Thyroid gland (tissue), 4 donors: ENCODE measurements around the gene ACAA2. TPM values are rescaled to one million over a fixed set of nuclear protein-coding genes. Genes with fewer than 3 reads are reported as not detected.

Experiments used
- DNase-seq, 2 donors: peaks; one replicate each; pipeline ENCODE4 v3.0.0-alpha.2; 2019
- H3K27ac ChIP-seq, 3 donors: fragments of 200-600 bp; sonication (generic); 1 replicate in 2 of 3; 2 replicates in 1 of 3; pipeline ENCODE4 v1.5.1; 2016 to 2019; ENCODE audit warnings: mild to moderate bottlenecking in 1 of 3, moderate library complexity in 1 of 3
- H3K27me3 ChIP-seq: fragments of 200-600 bp; sonication (generic); one replicate; pipeline ENCODE4 v1.5.1; 2019
- H3K36me3 ChIP-seq, 2 donors: fragments of 200-600 bp; sonication (generic); one replicate each; pipeline ENCODE4 v1.5.1; 2016 to 2019
- H3K4me1 ChIP-seq, 2 donors: fragments of 200-600 bp; sonication (generic); one replicate each; pipeline ENCODE4 v1.5.1; 2017 to 2019
- H3K4me3 ChIP-seq, 3 donors: fragments of 200-600 bp; sonication (generic); replicated peaks in 1 of 3; 1 replicate in 2 of 3; 2 replicates in 1 of 3; pipeline ENCODE4 v1.5.1; 2016; ENCODE audit warnings: mild to moderate bottlenecking in 1 of 3
- H3K9me3 ChIP-seq: fragments of 200-600 bp; sonication (generic); one replicate; pipeline ENCODE4 v1.5.1; 2017
- POLR2A ChIP-seq, 2 donors: fragments of 450-650 bp; IDR thresholded peaks; one replicate each; pipeline ENCODE4 v1.6.1; 2017; ENCODE audit warnings: antibody characterized with exemption in 2 of 2, mild to moderate bottlenecking in 2 of 2, moderate library complexity in 1 of 2
- WGBS, 2 donors: methylation state at CpG; one replicate each; pipeline ENCODE4 v1.1.5; 2017; 5-methylcytosine and 5-hydroxymethylcytosine counted together
- intact Hi-C: fragments of 100-400 bp; cut with DNase I; formaldehyde crosslinking; loops from one replicate; pipeline ENCODE4 v1.15.1; 2023
- small RNA-seq: library from RNA; depleted of rRNA; stranded (forward); fragments of <200 nt; gene quantifications from one replicate; pipeline ENCODE3, GENCODE V24; 2016
- total RNA-seq, 4 donors: library from RNA; depleted of rRNA; stranded (reverse); fragments of >200 nt; gene quantifications; one replicate each; pipeline ENCODE4 v1.2.3, GENCODE V29; 2016
- TF ChIP-seq, protein P1 (sequence below), 6 experiments: fragments of 200-600 bp in 3 of 6; fragments of 450-650 bp in 3 of 6; sonication (generic) in 3 of 6; IDR thresholded peaks; one replicate each; pipeline ENCODE4 v1.5.1; 2016 to 2019; ENCODE audit warnings: antibody characterized with exemption in 6 of 6, mild to moderate bottlenecking in 2 of 6, inconsistent platforms in 1 of 6, moderate library complexity in 1 of 6

The ACAA2 gene
- total RNA-seq, 4 donors from 2014 or later: 50.8 to 157 (median 108) TPM

DNA sequence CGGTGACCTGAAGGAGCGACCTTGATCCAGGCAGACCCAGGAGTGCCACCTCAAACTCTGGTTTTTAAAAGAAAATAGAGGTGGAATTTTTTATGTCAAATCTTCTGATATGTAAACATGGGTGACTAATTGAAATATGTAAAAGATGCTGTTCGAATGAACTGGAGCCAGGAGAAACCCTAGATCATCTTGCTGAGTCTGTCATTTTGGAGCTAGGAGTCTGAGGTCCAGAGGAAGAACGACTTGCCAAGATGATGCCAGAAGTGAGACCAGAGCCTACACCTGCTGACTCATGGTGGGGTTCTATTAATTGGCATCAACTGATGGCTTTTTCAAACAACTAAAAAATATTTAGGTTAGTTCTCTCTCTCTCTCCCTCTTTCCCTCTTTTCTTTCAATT lies 74.1 kb downstream of the ACAA2 start:
- no peaks in the 10 kb centered on the region for H3K4me1 ChIP-seq
- WGBS, 2 donors: 86 to 92% methylated on average over 4 of the region's 4 CpGs
- TF ChIP-seq, protein P1, sequence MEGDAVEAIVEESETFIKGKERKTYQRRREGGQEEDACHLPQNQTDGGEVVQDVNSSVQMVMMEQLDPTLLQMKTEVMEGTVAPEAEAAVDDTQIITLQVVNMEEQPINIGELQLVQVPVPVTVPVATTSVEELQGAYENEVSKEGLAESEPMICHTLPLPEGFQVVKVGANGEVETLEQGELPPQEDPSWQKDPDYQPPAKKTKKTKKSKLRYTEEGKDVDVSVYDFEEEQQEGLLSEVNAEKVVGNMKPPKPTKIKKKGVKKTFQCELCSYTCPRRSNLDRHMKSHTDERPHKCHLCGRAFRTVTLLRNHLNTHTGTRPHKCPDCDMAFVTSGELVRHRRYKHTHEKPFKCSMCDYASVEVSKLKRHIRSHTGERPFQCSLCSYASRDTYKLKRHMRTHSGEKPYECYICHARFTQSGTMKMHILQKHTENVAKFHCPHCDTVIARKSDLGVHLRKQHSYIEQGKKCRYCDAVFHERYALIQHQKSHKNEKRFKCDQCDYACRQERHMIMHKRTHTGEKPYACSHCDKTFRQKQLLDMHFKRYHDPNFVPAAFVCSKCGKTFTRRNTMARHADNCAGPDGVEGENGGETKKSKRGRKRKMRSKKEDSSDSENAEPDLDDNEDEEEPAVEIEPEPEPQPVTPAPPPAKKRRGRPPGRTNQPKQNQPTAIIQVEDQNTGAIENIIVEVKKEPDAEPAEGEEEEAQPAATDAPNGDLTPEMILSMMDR (IDR thresholded peaks at IDR 0.05): no peak
- no peak for TF ChIP-seq POLR2A (IDR thresholded peaks at IDR 0.05)
- no peak for DNase-seq
- H3K27me3 ChIP-seq: no peaks in the 10 kb centered on the region
- H3K36me3 ChIP-seq: no peaks in the 10 kb centered on the region
- H3K27ac ChIP-seq: no peak overlapping the region
- no peaks in the 10 kb centered on the region for H3K9me3 ChIP-seq
- no peak overlapping the region for H3K4me3 ChIP-seq
- intact Hi-C loops: no loop called here

- Histone ChIP-seq H3K27me3 (no peaks in the 10 kb centered on the region), H3K27ac (no peak overlapping the region), H3K36me3 (no peaks in the 10 kb centered on the region), H3K4me1 (no peaks in the 10 kb centered on the region), H3K4me3 (no peak overlapping the region), H3K9me3 (no peaks in the 10 kb centered on the region)
- intact Hi-C loops: no loop called here
- no peak for TF ChIP-seq POLR2A (IDR thresholded peaks at IDR 0.05)
- TF ChIP-seq, protein P1 (IDR thresholded peaks at IDR 0.05): no peak
- no peak for DNase-seq
- 95 to 96% methylated on average over 4 of the region's 4 CpGs for WGBS, 2 donors
These were observed 74.6 kb downstream of the ACAA2 start for GRCh38 chr18:49738721-49739120.

DNA sequence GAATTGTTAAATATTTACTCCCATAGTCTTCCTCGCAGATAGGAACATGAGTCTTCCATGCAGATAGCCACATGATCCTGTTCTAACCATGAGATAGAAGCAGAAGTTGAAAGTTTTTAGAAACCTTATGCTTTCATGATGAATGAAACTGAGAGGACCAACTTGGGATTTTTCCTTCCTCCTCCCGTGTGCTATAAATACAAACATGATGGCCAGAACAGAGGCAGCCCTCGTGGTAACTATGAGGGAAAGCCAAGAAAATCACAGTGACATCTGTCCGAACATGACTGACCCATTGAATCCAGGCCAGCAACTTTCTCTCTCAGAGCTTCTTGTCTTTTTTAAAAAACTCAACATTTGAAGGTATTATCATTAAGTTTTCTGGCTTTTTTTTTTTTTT lies 78.5 kb downstream of the ACAA2 start:
- no peak for DNase-seq
- Histone ChIP-seq H3K9me3 (no peaks in the 10 kb centered on the region), H3K4me3 (no peak overlapping the region), H3K36me3 (no peaks in the 10 kb centered on the region), H3K27ac (no peak overlapping the region), H3K27me3 (no peaks in the 10 kb centered on the region), H3K4me1 (peaks cover 15 to 18% of the 10 kb centered on the region in 2 donors)
- intact Hi-C loops: no loop called here
- 78 to 83% methylated on average over 4 of the region's 4 CpGs for WGBS, 2 donors
- no peak for TF ChIP-seq POLR2A (IDR thresholded peaks at IDR 0.05)
- TF ChIP-seq, protein P1 (IDR thresholded peaks at IDR 0.05): no peak

GRCh38 chr18:49733896-49734585 lies 79.3 kb downstream of the ACAA2 start:
- H3K4me3 ChIP-seq: no peak overlapping the region
- no peaks in the 10 kb centered on the region for H3K9me3 ChIP-seq
- H3K27ac ChIP-seq: no peak overlapping the region
- no peaks in the 10 kb centered on the region for H3K27me3 ChIP-seq
- H3K4me1 ChIP-seq: peaks cover 15 to 22% of the 10 kb centered on the region in 2 donors
- TF ChIP-seq, protein P1 (IDR thresholded peaks at IDR 0.05): no peak
- no peak for TF ChIP-seq POLR2A (IDR thresholded peaks at IDR 0.05)
- H3K36me3 ChIP-seq: no peaks in the 10 kb centered on the region
- DNase-seq: no peak
- WGBS, 2 donors: 71 to 74% methylated on average over 8 of the region's 8 CpGs
- intact Hi-C loops: no loop called here

DNA sequence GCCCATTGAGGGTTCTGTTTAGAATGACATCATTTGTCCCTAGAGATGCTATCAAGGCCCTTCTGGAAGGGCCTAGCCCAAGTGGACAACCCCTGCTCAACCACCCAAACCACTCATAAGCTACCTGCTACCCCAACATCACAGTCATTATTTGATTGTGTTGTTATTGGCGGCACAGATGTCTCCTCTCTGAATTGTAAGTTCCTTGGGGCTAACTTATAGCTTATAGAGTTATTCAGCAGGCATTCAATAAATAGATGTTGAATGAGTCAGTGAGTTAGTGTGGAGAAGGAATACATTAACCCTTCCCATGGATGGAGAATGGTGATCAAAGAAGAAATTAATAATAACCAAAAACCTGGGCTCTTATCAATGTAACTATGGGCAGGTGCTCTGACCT lies 80.0 kb downstream of the ACAA2 start:
- Histone ChIP-seq H3K27ac (no peak overlapping the region), H3K4me1 (peaks cover 15 to 22% of the 10 kb centered on the region in 2 donors), H3K27me3 (no peaks in the 10 kb centered on the region), H3K36me3 (no peaks in the 10 kb centered on the region), H3K4me3 (no peak overlapping the region), H3K9me3 (no peaks in the 10 kb centered on the region)
- TF ChIP-seq, protein P1 (IDR thresholded peaks at IDR 0.05): no peak
- TF ChIP-seq POLR2A (IDR thresholded peaks at IDR 0.05): no peak
- intact Hi-C loops: no loop called here
- 100% methylated on average over 1 of the region's 1 CpG for WGBS, 2 donors
- DNase-seq: no peak

Small RNAs within 50 kb of the gene (small RNA-seq; reads per million reads assigned to genes)
- gene RF00283 (not detected), gene SCARNA17 (not detected)
